NCI-H1417 treated with DMSO at 0.1 percent for 48 hours (cell line): ENCODE data around the gene LRRC74A.

Source experiments
- DNase-seq: peaks from one replicate; lab custom pipeline; 2025; lab: John Stamatoyannopoulos, UW

LRRC74A gene

DNA sequence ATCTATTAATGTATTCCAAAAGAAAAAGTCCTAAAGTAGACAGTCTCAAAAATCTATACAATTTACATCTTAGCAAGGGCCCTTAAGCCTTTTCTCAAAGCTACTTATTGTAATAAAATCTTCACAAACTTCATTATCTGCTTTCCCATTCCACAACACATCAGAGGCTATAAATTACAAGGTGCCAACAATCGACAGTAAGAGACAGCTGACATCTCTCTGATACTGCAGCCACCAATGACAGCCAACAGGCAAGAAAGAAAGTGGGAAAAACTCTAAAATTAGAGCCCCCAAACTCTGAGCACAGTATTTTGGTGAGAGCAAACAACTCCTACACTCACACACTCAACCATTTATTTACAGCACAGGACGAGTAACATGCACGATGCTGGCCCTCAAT lies 15.7 kb upstream of the LRRC74A start:
- no peak for DNase-seq

DNA sequence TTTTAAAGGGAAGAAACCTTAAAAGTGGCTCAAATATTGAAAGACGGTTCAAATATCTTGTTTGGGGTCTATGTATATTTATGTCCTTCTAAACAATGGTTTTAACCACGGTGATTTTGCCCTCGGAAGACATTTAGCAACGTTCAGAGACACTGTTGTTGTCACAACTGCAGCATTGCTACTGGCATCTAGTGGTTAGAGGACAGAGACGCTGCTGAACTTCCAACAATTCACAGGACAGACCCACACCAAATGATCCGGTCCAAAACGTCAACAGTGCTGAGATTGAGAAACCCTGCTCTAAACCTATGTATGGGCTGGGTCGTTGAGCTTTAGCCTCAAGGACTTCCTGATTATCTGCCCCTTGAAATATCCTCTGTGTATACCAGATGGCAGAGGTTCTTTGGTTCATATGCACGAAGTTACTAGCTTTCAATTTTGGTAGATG lies 15.2 kb upstream of the LRRC74A start:
- DNase-seq: no peak

DNA sequence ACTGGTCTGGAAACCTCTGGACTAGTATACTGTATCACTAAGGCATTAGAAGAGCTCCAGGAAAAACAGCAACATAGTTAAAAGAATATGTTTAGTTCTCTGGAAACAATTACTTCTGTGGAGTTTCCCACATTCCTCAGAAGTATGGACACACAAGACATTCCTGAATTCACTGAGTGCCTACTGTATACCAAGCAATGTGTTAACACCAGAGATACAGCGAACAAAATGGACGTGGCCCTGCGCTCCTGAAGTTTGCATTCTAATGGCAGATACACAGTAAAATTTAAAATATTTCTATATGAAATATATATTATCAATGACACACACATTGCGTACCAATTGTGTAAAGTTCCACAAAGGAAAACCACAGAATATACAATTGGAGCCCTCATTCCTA lies 14.6 kb upstream of the LRRC74A start:
- no peak for DNase-seq

DNA sequence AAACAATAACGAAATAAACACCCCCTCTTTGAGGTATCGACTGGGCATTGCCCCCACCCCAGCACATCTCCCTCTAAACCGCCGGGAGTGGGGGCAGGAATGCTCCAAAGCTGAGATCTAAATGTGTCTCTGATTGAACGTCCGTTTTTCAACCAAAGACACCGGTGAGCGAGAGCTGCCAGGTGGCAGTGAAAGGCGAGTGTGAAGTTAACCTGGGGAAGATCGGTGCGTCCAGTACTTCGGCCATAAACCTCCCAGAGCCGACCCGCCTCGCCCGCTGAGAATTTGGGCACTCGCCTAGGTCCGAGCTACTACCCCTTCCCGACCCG lies 14.2 kb upstream of the LRRC74A start:
- DNase-seq: no peak

DNA sequence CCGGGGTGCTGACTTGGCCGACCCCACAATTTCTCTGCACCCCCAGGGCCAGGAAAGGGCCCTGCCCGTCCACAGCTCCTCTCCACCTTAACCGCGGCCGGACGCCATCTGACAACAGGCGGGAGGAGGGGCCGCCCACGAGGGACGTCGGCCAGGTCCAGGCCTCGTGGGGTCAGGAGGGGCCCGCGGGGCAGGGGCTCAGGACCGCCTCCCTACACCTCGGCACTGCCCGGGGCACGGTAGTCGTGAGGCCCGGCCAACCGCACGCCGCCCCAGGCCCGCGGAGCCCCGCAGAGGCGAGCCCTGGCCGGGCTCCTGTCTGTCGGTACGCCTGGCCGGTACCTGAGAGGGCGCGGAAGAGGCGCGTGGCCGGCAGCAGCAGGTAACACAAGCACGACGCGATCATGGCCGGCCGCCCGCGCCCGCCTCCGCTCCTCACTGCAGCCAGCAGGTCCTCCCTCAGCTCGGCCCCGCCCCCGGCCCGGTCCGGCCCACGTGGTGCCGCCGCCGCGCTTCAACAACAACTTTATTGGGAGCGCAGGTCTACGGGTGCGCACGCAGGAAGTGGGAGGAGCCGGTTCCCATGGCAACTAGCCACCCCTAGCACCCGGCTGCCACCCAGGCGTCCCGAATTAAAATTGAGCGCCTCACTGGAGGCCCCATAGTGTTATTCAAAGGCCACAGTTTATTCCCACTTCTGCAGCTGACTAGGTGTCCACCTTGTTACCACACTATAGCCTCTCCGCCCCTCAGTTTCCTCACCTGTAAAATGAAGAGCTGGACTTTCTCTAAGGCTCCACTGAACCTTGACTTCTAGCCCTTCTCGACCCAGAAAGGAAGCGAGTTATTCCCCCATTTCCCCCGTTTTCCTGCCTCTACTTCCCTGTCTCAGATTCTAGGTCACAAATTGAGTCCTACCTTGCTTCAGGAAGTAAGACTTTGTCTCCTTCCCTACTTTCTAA lies 13.5 kb upstream of the LRRC74A start, which contains the start of gene ANGEL1:
Gene ANGEL1 (minus strand): TSS at position 461 of the 962 bp plus-strand sequence. CDS start 55 bp downstream, at position 406.
- peak; percentile 80 for DNase-seq

DNA sequence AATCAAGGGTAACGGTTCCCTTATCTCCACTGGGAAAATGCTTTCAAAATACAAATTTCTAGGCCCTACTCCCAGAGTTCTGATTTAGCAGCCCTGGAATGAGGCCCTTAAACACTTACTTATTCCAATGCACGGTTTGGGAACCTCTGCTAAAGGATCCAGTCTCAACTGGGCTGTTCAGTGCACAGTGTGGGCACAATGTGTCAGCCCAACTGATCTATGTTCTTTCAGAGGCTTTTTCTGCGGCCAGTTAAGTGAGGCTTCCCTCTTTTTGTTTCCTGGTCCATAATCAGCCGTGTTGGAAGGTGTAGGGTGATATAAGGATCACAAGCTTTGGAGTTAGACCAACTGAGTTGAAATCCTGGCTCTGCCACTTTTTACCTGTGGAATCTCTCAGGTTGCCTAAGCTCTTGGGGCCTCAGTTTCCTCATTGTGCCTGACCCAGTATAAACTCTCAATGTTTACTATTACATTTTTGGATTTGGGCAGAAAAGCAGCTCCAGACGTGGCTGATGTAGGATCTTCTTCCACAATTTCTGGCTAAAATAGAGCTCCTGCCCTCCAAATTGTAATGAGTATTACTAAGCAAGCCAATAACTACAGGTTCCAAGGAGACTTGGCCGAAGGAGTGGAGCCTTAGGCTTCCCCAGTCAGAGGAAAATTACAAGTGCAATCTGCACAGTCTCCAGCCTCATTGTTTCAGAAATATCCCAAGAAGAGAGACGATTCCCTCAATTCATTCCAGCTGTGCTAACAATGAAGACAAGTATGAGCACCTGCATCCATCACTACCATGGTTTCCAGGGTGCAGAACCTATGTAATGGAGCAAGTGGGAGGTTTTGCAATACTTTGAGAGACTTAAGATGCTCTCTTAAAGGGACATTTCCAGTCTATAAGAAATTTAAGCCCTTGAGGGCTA lies 11.2 kb upstream of the LRRC74A start:
- no peak for DNase-seq

DNA sequence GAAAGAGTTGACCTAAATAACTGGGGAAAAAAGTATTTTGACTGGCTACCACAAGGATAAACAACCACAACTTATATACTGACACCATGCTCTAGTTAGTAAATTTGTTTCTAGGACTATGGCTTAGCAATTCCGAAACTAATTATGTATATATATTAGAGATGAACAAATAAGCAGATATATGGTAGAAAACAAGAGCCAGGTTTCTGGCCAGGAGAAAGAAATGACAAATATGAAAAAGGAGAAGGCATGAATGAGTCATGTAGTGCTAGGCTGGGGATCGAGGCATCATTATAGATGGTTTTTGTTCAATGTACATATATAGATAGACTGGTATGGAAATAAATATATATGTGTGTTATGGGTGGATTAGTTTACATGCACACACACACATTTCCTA lies 5.5 kb upstream of the LRRC74A start:
- no peak for DNase-seq

DNA sequence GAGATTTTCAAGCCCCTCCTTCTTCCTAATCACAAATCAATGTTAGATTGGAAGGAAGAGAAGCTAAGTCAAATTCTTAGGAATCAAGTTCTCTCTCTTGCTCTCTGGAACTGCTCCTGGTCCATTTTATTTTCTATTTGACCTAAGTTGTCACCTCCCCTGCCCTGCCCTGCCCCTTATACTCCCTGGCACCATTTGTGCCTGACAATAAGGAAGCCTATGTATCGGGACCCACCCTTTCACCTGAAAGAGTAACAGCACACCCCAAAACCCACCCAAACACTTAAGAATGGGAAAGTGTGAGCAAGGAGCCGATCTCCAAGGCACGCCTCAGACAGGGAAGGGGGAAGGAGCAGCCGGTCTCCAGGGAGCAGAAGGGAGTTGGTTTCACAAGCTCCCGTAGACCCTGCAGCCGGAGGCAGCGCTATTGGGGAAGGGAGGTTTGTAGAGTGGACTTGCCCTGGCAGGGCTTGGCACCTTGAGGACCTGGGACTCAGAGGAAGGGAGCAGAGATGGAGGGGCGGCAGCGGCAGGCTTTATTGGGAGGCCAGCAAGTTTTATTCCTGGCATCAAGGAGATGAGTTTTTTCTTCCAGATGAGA lies 1.6 kb downstream of the LRRC74A start:
- DNase-seq: no peak

DNA sequence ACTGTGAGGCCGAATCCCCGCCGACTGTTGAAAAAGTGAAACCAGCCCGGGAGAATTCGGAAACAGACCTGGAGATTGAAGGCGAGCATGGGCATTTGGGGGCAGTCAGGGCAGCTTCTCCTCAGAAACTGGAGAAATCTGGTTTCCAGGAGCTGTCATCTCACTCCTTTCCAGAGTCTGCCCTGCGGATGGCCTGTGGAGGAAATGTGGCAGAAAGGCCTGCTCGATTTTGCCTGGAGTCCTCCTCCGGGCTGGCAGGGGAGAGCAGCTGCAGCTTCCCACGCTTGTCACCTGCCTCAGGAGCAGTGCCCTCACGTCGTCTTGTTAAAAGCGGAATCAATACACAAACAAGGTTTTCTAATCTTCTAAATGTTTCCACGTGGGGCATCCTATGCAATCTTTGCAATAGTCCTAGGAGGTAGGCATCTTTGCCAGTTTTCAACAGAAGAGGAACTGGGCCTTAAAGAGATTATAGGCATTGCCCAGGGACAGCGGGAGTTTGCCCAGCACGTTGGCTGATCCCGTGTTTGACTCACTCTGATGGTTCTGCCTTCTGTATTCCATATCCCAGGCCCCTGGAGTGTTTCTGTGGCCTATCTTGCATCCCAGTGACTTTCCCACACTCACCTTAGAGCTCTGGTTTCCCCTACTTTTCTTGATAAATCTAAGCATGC lies 2.3 kb downstream of the LRRC74A start:
- DNase-seq: no peak

DNA sequence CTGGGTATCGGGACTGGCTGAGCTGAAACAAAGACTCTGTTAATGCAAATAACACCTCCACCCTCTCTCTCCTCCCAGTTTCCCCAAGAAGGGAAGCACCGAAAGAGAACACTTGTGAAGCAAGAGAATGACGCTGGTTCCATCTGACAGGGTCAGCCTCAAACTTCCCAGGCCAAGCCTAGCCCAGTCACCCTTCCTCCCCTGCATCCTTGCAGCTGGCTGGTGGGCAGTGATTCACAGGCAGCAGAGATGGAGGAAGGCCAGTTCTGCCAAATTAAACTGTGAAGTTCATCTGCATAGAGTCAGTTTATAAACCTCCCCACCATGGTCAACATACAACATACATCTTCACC lies 2.8 kb downstream of the LRRC74A start:
- no peak for DNase-seq

DNA sequence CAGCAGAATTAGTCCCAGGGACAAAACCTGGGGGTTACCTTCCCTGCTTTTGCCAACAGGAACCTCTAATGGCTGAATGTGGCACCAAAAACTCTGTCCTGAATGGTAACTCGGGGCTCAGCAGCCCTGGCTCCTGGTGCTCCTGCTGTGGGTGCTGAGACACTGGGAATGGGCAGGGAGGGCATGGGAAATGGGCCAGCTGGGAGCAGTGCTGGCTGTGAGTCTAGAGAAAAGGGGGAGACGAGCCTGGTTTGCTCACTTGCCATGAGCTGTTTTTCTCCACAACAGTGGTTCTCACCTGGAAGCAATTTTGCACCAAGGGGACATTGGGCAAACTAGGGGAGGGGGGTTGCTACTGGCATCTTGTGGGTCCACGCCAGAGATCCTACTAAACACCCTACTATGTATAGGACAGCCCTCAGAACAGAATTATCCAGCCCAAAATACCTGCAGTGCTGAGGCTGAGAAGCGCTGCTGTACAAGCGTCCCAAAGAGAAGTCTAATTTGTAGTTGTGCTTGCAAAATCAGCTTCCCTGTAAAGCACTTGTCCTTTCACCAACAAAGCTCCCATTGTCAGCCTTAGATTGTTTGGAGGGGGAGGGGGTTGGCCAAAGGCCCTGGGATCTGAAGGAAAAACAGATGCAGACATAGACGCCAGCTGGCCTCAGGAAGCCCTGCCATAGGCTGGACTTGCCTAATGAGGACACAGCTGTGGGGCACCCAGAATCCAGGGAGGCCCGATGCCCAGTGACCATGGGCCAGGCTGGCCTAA lies 3.6 kb downstream of the LRRC74A start:
- no peak for DNase-seq

DNA sequence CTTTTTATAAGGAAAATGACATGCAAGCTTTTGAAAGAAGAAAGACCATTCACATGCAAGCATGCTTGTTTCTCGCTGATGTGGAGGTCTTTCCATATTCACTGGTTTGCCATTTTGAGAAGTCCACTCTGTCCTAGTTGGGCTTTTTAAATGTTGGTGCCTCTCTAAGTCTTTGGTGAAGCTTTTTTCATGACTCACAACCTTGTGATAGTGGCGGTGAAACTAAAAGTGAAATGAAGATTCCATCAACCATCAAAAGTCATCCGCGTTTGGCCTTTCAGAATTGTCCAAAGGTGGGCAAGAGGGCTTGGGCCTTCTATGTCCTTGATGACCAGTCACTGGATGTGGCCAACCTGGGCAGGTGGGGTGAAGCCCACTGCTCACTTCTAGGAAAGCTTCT lies 4.3 kb downstream of the LRRC74A start:
- DNase-seq: no peak

DNA sequence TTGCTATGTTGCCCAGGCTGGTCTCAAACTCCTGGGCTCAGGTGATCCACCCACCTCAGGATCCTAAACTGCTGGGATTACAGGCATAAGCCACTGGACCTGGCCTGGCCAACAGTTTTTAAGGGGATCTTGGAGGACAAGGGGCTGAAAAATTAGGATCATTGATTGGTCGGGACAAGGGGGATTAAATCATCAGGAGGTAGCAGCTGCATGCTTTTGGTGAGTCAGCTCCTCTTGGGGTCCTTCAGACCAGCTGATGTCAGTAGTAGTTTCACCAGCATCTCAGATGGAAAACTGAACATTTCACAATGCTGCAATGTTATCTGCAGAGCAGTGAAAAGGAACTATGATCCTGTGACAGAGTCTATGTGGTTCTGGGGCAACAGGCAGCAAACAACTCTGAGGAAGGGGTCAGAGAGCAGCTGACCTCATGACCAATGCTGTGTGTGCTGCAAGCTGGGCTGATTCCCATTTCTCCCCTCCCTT lies 6.3 kb downstream of the LRRC74A start:
- no peak for DNase-seq

DNA sequence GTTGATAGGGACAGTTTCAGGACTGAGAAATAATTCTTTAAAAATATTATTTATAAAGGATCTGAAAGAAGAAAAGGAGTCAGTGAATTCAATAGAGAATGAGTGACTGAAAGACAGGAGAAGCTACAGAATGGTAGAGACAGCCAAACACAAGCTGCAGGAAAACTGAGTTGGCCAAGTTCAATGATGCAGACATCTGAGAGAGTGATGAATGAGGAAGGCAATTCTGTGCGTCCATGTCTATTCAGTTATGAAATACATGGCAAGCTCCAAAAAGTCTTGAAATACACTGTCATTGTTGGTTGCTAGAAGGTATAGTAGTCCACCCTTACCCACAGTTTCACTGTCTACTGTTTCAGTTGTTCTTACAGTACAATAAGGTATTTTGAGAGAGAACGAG lies 6.8 kb downstream of the LRRC74A start:
- DNase-seq: no peak

DNA sequence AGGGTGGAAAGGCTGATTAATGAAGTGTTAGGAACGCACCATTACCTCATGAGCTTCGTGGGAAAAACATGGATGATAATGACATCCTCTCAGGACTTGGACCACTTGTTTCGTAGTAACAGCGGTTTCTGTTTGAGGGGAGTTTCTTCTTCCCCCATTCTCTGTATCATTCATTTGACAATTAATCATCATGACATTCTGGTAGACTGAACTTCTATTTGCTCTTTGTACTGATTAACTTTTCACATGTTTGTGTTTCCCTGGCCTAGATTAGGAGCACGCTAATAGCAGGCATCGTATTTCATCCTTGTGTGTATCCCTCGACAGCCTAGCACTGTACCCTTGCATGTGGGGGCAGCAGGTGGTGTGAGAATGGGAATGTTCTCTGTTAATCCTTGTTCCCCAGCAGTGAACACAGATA lies 8.0 kb downstream of the LRRC74A start:
- DNase-seq: no peak

DNA sequence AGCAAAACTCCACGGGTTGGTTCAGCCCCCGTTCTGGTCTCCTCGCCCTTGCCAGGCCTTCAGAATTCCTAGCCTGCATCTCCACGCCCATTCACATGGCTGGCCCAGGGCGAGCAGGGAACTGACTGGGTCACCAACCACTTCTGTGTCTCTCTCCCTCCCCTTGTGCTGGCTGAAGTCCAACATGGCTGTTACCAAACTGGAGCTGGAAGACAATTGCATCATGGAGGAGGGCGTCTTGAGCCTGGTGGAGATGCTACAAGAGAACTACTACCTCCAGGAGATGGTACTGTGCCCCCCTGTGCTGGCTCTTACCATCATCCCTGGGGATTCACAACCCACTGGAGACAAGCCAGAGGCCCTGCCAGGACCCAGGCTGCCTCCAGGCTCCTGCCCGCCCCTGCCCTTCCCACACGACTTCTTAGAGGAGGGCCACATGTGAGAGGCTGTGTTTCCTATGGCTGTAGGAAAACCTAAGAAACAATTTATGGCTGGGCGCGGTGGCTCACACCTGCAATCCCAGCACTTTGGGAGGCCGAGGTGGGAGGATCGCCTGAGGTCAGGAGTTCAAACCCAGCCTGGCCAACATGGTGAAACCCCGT lies 9.9 kb downstream of the LRRC74A start:
- DNase-seq: no peak

DNA sequence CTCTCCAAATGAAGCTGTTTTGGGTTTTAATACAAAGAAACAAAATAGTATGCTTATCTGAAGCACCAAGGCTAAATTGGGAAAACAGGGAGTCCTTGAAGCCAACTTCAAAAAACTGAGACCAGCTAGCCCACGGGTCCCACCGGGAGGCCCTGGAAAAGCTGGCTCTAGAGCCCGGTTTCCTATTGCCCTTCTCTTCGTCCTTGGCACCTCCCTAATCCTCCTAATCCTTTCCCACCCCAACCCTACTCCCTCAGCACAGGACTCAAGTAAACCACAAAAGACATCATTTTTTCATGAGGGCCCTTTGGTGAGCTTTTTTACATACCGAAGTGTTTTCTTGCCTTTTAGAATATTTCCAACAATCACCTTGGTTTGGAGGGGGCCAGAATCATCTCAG lies 11.3 kb downstream of the LRRC74A start:
- DNase-seq: no peak

DNA sequence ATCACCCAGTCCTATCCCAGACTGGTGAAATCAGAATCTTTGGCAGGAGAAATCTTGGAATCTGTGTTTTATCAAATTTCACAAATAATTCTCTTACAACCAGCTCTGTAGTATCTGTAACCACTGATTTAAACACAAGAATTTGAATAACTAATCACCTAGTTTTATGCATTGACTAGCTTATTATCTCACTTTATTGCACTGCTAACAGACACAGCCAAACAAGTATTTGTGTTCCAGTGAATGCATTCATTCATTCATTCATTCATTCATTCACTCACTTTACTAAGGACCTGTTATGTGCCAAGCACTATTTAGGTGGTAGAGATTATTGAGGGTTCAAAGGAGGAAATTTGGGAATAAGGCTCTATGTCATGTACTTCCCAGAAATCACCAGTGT lies 16.2 kb downstream of the LRRC74A start:
- DNase-seq: no peak

DNA sequence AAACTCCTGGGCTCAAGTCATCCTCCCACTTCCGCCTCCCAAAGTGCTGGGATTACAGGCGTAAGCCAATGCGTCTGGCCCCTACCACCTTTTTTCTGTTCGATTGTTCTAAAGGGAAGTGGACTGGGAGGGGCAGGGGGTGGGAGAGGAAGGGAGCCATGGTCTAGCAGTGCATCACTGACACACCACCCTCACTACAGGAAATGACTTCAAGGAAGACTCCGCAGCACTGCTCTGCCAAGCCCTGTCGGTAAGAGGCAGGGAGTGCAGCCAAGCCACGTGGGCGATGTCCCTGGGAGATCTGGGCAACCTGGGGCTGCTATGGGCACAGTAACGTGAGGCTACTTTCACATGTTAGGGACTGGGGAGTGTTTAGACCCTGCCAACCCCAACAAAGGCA lies 18.0 kb downstream of the LRRC74A start:
- DNase-seq: no peak

DNA sequence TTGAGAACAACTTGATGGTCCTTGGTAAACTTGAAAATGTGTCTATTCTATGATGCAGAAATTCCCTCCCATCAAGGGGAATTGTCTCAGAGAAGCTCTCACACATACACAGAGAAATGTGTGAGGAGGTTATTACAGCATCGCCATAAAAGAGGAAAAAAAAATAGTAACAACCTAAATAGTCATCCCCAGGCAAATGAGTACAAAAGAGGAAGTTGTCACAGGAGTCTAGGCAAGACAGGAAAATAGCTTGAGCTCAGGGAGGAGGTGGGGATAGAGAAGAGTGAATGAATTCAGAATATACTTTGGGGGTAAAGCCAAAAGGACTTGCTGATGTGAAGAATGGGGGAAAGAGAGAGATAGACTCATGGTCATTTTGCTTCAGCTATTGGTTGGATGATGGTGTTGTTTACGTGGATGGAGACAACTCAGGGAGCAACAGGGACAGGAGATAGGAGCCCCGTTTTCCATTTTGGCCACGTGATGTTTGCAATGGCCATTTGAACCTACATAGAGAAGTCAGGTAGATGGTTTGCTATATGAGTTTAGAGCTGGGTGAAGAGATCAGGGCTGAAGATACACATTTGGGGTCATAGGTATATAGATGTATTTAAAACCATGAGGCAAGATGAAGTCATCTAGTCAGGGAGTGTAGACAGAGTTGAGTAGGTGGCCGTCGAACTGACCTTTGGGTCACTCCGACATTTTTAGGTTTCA lies 20.3 kb downstream of the LRRC74A start:
- no peak for DNase-seq
